Neural progenitor cell (in vitro differentiated cells): ENCODE data around the gene ATXN7L1.
"Not testable (repeated sequence)": the region's sequence is repeated elsewhere in the genome, so short reads cannot be mapped to it uniquely, and the experiment has no call there.

Experiments
- CTCF ChIP-seq: fragments of 200-600 bp; sonication (generic); IDR thresholded peaks from 2 replicates; pipeline ENCODE4 v1.5.1; 2017; ENCODE audit warnings: antibody characterized with exemption, mild to moderate bottlenecking
- EZH2 ChIP-seq: fragments of 200-600 bp; sonication (generic); IDR thresholded peaks from 2 replicates; pipeline ENCODE4 v1.6.1; 2017; ENCODE audit warnings: antibody characterized with exemption, mild to moderate bottlenecking, moderate library complexity
- EZH2phosphoT487 ChIP-seq: fragments of 200-600 bp; sonication (generic); IDR thresholded peaks from 2 replicates; pipeline ENCODE4 v1.6.1; 2017; ENCODE audit warnings: antibody characterized with exemption

DNA sequence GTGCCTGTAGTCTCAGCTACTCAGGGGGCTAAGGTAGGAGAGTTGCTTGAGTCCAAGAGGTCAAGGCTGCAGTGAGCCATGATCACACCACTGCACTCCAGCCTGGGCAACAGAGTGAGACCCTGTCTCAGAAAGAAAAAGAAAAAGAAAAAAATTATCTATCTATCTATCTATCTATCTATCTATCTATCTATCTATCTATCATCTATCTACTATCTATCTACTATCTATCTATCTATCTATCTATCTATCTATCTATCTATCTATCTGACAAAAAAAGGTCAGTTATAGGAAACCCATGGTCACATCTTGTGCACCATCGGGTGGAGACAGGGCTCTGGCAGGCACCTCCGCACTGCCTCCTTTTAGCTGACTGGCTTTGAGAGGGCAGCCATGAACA, 85.9 kb downstream of the ATXN7L1 start:
- TF ChIP-seq CTCF, EZH2phosphoT487, EZH2: not testable (repeated sequence)
